Aorta (tissue), 5 donors: Measurements from ENCODE around the gene ID1. TPM values are rescaled to one million over a fixed set of nuclear protein-coding genes. Genes with fewer than 3 reads are reported as not detected.
"Not testable (repeated sequence)": the region's sequence is repeated elsewhere in the genome, so short reads cannot be mapped to it uniquely, and the experiment has no call there.

Experiments used
- ATAC-seq: fragments of 200-7000 bp; cut with Tn5 transposase; one replicate; pipeline ENCODE4 v1.9.1; 2022; ENCODE audit warnings: moderate library complexity; ENCODE audit not compliant: low FRiP score
- DNase-seq, 2 donors: peaks; one replicate each; pipeline ENCODE4 v3.0.0-alpha.2; 2020
- H3K27ac ChIP-seq, 2 donors: one replicate each; pipeline ENCODE4 v1.5.1; 2013; ENCODE audit warnings: low read length in 2 of 2, mild to moderate bottlenecking in 2 of 2, moderate library complexity in 2 of 2, control low read depth in 1 of 2, inconsistent platforms in 1 of 2, low read depth in 1 of 2
- H3K27me3 ChIP-seq, 2 donors: one replicate each; pipeline ENCODE4 v1.6.1; 2013; ENCODE audit warnings: control low read depth in 1 of 2, low read length in 1 of 2, mild to moderate bottlenecking in 1 of 2, moderate library complexity in 1 of 2; ENCODE audit not compliant: insufficient read depth in 2 of 2, control insufficient read depth in 1 of 2
- H3K36me3 ChIP-seq, 2 donors: one replicate each; pipeline ENCODE4 v1.6.1; 2013; ENCODE audit warnings: control low read depth in 1 of 2, low read length in 1 of 2, mild to moderate bottlenecking in 1 of 2; ENCODE audit not compliant: insufficient read depth in 2 of 2, control insufficient read depth in 1 of 2
- H3K4me1 ChIP-seq, 2 donors: one replicate each; pipeline ENCODE4 v1.6.1; 2013; ENCODE audit warnings: low read length in 2 of 2, control low read depth in 1 of 2, mild to moderate bottlenecking in 1 of 2, moderate library complexity in 1 of 2; ENCODE audit not compliant: insufficient read depth in 2 of 2, control insufficient read depth in 1 of 2
- H3K4me3 ChIP-seq, 2 donors: one replicate each; pipeline ENCODE4 v1.5.1; 2013; ENCODE audit warnings: low read length in 2 of 2, control low read depth in 1 of 2, mild to moderate bottlenecking in 1 of 2
- H3K9me3 ChIP-seq: one replicate; pipeline ENCODE4 v1.6.1; 2013; ENCODE audit warnings: mild to moderate bottlenecking, low read length; ENCODE audit not compliant: control insufficient read depth
- WGBS, 2 donors: extraction: QIAGEN DNeasy Blood & Tissue Kit; methylation state at CpG; one replicate each; pipeline ENCODE4 v1.1.7; 2013; 5-methylcytosine and 5-hydroxymethylcytosine counted together
- intact Hi-C, 2 donors: fragments of 100-400 bp; cut with DNase I; formaldehyde crosslinking; loops; one replicate each; pipeline versions ENCODE4 v1.14.2 to v1.15.0; 2022
- polyA plus RNA-seq, 2 donors: library from polyadenylated mRNA; stranded (reverse); fragments of 200-250 nt; gene quantifications; one replicate each; pipeline ENCODE4 v1.2.3, GENCODE V29; 2013
- total RNA-seq, 2 donors: library from RNA; stranded (reverse); fragmentation: NEBNext Ultra II Directional; extraction: Animal tissue kit (Norgen Biotek cat#: 25700); gene quantifications; one replicate each; pipeline ENCODE4 v1.2.1, GENCODE V29; 2021
- donor health status: healthy with polysubstance abuse.
- donor health status: Bipolar disorder and iron deficiency.
- donor health status: DM: no; HTN: no; CAD: no.
- donor health status: DM: no; HTN: no; CAD: no.
- donor health status: DM: yes; HTN: yes; CAD: no.

ID1 gene
- total and polyA plus RNA-seq, 4 donors = 163 to 396 (median 276) TPM

- H3K4me1 ChIP-seq = no peaks in the 10 kb centered on the region
- no peaks in the 10 kb centered on the region for H3K36me3 ChIP-seq
- no peaks in the 10 kb centered on the region for H3K27me3 ChIP-seq
- H3K4me3 ChIP-seq = peak overlapping the region; percentile 34 to 56
- H3K27ac ChIP-seq = peak overlapping the region; percentile 34 to 91
- peak; percentile 92 for ATAC-seq
- intact Hi-C loops = loop anchor here in 1 of 2 donors (2.0 kb wide), 1 partner anchor 31 kb away; no protein-coding TSS in a partner anchor
- WGBS, 2 donors = 11% methylated on average over 41 to 43 of the region's 43 CpGs
- H3K9me3 ChIP-seq = no peaks in the 10 kb centered on the region
- DNase-seq = peak; percentile 97 to 99
These were observed 1.1 kb upstream of the ID1 start for GRCh38 chr20:31603822-31604566.

GRCh38 chr20:31604567-31605030 is 490 bp upstream of the ID1 start:
- H3K9me3 ChIP-seq = no peaks in the 10 kb centered on the region
- ATAC-seq (no peak), DNase-seq (no peak)
- WGBS, 2 donors = 0 to 1% methylated on average over 14 of the region's 14 CpGs
- intact Hi-C loops = loop anchor here in 1 of 2 donors (2.0 kb wide), 1 partner anchor 32 kb away; no protein-coding TSS in a partner anchor
- H3K27ac ChIP-seq = peak overlapping the region; percentile 34 to 91
- no peaks in the 10 kb centered on the region for H3K27me3 ChIP-seq
- no peaks in the 10 kb centered on the region for H3K36me3 ChIP-seq
- H3K4me3 ChIP-seq = peak overlapping the region; percentile 34 to 56
- no peaks in the 10 kb centered on the region for H3K4me1 ChIP-seq

GRCh38 chr20:31605902-31606803 is 1.1 kb downstream of the ID1 start:
- intact Hi-C loops = loop anchor here in 1 of 2 donors (2.0 kb wide), 1 partner anchor 33 kb away; no protein-coding TSS in a partner anchor
- H3K4me1 ChIP-seq = no peaks in the 10 kb centered on the region
- peak overlapping the region; percentile 24 to 74 for H3K27ac ChIP-seq
- H3K27me3 ChIP-seq = no peaks in the 10 kb centered on the region
- ATAC-seq = no peak
- 1 to 2% methylated on average over 39 of the region's 39 CpGs for WGBS, 2 donors
- no peaks in the 10 kb centered on the region for H3K9me3 ChIP-seq
- no peaks in the 10 kb centered on the region for H3K36me3 ChIP-seq
- peak overlapping the region; percentile 42 to 67 for H3K4me3 ChIP-seq
- DNase-seq = peak in 1 of 2 donors; percentile 79

GRCh38 chr20:31606804-31607639 is 1.9 kb downstream of the ID1 start:
- ATAC-seq (no peak), DNase-seq (no peak)
- H3K4me1 ChIP-seq = no peaks in the 10 kb centered on the region
- peak overlapping the region; percentile 42 to 67 for H3K4me3 ChIP-seq
- H3K36me3 ChIP-seq = no peaks in the 10 kb centered on the region
- 27 to 39% methylated on average over 8 of the region's 8 CpGs for WGBS, 2 donors
- H3K9me3 ChIP-seq = no peaks in the 10 kb centered on the region
- peak overlapping the region; percentile 9 to 24 for H3K27ac ChIP-seq
- H3K27me3 ChIP-seq = no peaks in the 10 kb centered on the region
- intact Hi-C loops = no loop called here

- intact Hi-C loops = no loop called here
- H3K4me3 ChIP-seq = peak overlapping the region in 1 of 2 donors; percentile 67
- H3K4me1 ChIP-seq = no peaks in the 10 kb centered on the region
These were observed 2.7 kb downstream of the ID1 start for GRCh38 chr20:31607640-31608250.

GRCh38 chr20:31608251-31608945 is 3.3 kb downstream of the ID1 start:
- intact Hi-C loops = no loop called here
- H3K27me3 ChIP-seq = no peaks in the 10 kb centered on the region
- peak; percentile 21 for ATAC-seq
- H3K9me3 ChIP-seq = no peaks in the 10 kb centered on the region
- no peak overlapping the region for H3K4me3 ChIP-seq
- H3K4me1 ChIP-seq = no peaks in the 10 kb centered on the region
- DNase-seq = peak; percentile 82 to 87
- peak overlapping the region in 1 of 2 donors; percentile 22 for H3K27ac ChIP-seq
- no peaks in the 10 kb centered on the region for H3K36me3 ChIP-seq
- WGBS, 2 donors = 3 to 7% methylated on average over 40 to 45 of the region's 45 CpGs

More at GRCh38 chr20:31607640-31608250, 2.7 kb downstream of the ID1 start:
- 41 to 53% methylated on average over 9 of the region's 9 CpGs for WGBS, 2 donors
- DNase-seq (no peak), ATAC-seq (no peak)
- H3K36me3 ChIP-seq = no peaks in the 10 kb centered on the region
- H3K9me3 ChIP-seq = no peaks in the 10 kb centered on the region
- H3K27ac ChIP-seq = peak overlapping the region in 1 of 2 donors; percentile 9
- H3K27me3 ChIP-seq = no peaks in the 10 kb centered on the region

GRCh38 chr20:31612271-31612640 is 7.2 kb downstream of the ID1 start:
- ATAC-seq, H3K27me3 ChIP-seq, DNase-seq, H3K36me3 ChIP-seq, H3K27ac ChIP-seq, H3K9me3 ChIP-seq, H3K4me1 ChIP-seq, H3K4me3 ChIP-seq: not testable (repeated sequence)
- 86 to 87% methylated on average over 12 of the region's 12 CpGs for WGBS, 2 donors
- intact Hi-C loops = loop anchor here (2.0 kb wide), 2 partner anchors 43 to 49 kb away; no protein-coding TSS in a partner anchor
